H7 (cell line): Measurements from ENCODE around the gene INPP4B. TPM values are rescaled to one million over a fixed set of nuclear protein-coding genes. Genes with fewer than 3 reads are reported as not detected.

ENCODE experiments used
- DNase-seq: peaks from one replicate; pipeline ENCODE4 v3.0.0; 2012
- H3K27me3 ChIP-seq: 2 replicates; pipeline ENCODE4 v1.6.0; 2011; ENCODE audit warnings: mild to moderate bottlenecking, low read length; ENCODE audit not compliant: control insufficient read depth, insufficient read depth
- H3K36me3 ChIP-seq: replicated peaks from 2 replicates; pipeline ENCODE4 v1.5.1; 2011; ENCODE audit warnings: low read length; ENCODE audit not compliant: control insufficient read depth, insufficient read depth
- H3K4me3 ChIP-seq: 2 replicates; pipeline ENCODE4 v1.5.1; 2011; ENCODE audit warnings: low read depth, mild to moderate bottlenecking, control low read depth, low read length, moderate library complexity; ENCODE audit not compliant: insufficient read depth
- total RNA-seq: library from RNA; depleted of rRNA; stranded (reverse); fragments of >200 nt; shearing (Covaris generic); gene quantifications from 2 replicates; pipeline ENCODE4 v1.2.3, GENCODE V29; 2014

The INPP4B gene
- total RNA-seq, 1 experiment from 2014 or later: 2.2 TPM

- Histone ChIP-seq H3K27me3 (no peaks in the 10 kb centered on the region), H3K36me3 (no peaks in the 10 kb centered on the region), H3K4me3 (no peak overlapping the region)
- no peak for DNase-seq
Observed at GRCh38 chr4:142130666-142131065, 715.4 kb downstream of the INPP4B start.

GRCh38 chr4:142129931-142130330, 716.2 kb downstream of the INPP4B start:
- Histone ChIP-seq H3K36me3 (no peaks in the 10 kb centered on the region), H3K4me3 (no peak overlapping the region), H3K27me3 (no peaks in the 10 kb centered on the region)
- no peak for DNase-seq

GRCh38 chr4:142129473-142129872, 716.6 kb downstream of the INPP4B start:
- no peak overlapping the region for H3K4me3 ChIP-seq
- H3K36me3 ChIP-seq: no peaks in the 10 kb centered on the region
- DNase-seq: no peak
- H3K27me3 ChIP-seq: no peaks in the 10 kb centered on the region

GRCh38 chr4:142128529-142128928, 717.6 kb downstream of the INPP4B start:
- Histone ChIP-seq H3K4me3 (no peak overlapping the region), H3K27me3 (no peaks in the 10 kb centered on the region), H3K36me3 (no peaks in the 10 kb centered on the region)
- DNase-seq: no peak

GRCh38 chr4:142126890-142127497, 719.1 kb downstream of the INPP4B start:
- H3K27me3 ChIP-seq: no peaks in the 10 kb centered on the region
- DNase-seq: peak; percentile 7
- H3K36me3 ChIP-seq: no peaks in the 10 kb centered on the region
- no peak overlapping the region for H3K4me3 ChIP-seq

GRCh38 chr4:142124874-142125273, 721.2 kb downstream of the INPP4B start:
- Histone ChIP-seq H3K36me3 (no peaks in the 10 kb centered on the region), H3K27me3 (no peaks in the 10 kb centered on the region), H3K4me3 (no peak overlapping the region)
- DNase-seq: no peak

- Histone ChIP-seq H3K27me3 (no peaks in the 10 kb centered on the region), H3K4me3 (no peak overlapping the region), H3K36me3 (no peaks in the 10 kb centered on the region)
- no peak for DNase-seq
Observed at GRCh38 chr4:142121448-142122350, 724.4 kb downstream of the INPP4B start.

GRCh38 chr4:142120921-142121320, 725.2 kb downstream of the INPP4B start:
- no peak for DNase-seq

GRCh38 chr4:142112451-142112850, 733.6 kb downstream of the INPP4B start:
- H3K36me3 ChIP-seq: no peaks in the 10 kb centered on the region
- DNase-seq: no peak
- no peak overlapping the region for H3K4me3 ChIP-seq
- H3K27me3 ChIP-seq: no peaks in the 10 kb centered on the region

More at GRCh38 chr4:142120921-142121320, 725.2 kb downstream of the INPP4B start:
- Histone ChIP-seq H3K36me3 (no peaks in the 10 kb centered on the region), H3K27me3 (no peaks in the 10 kb centered on the region), H3K4me3 (no peak overlapping the region)

- DNase-seq: no peak
- no peaks in the 10 kb centered on the region for H3K27me3 ChIP-seq
- H3K4me3 ChIP-seq: no peak overlapping the region
- no peaks in the 10 kb centered on the region for H3K36me3 ChIP-seq
Observed at GRCh38 chr4:142110136-142110535, 736.0 kb downstream of the INPP4B start.

- no peak for DNase-seq
- H3K27me3 ChIP-seq: no peaks in the 10 kb centered on the region
- H3K36me3 ChIP-seq: no peaks in the 10 kb centered on the region
- no peak overlapping the region for H3K4me3 ChIP-seq
Observed at GRCh38 chr4:142104041-142104440, 742.1 kb downstream of the INPP4B start.

GRCh38 chr4:142101401-142101800, 744.7 kb downstream of the INPP4B start:
- no peak for DNase-seq
- no peak overlapping the region for H3K4me3 ChIP-seq
- no peaks in the 10 kb centered on the region for H3K36me3 ChIP-seq
- H3K27me3 ChIP-seq: no peaks in the 10 kb centered on the region

- Histone ChIP-seq H3K4me3 (no peak overlapping the region), H3K36me3 (no peaks in the 10 kb centered on the region), H3K27me3 (no peaks in the 10 kb centered on the region)
- DNase-seq: no peak
Observed at GRCh38 chr4:142100941-142101340, 745.2 kb downstream of the INPP4B start.

- H3K4me3 ChIP-seq: no peak overlapping the region
- DNase-seq: no peak
- no peaks in the 10 kb centered on the region for H3K27me3 ChIP-seq
- no peaks in the 10 kb centered on the region for H3K36me3 ChIP-seq
Observed at GRCh38 chr4:142098900-142099545, 747.1 kb downstream of the INPP4B start.

GRCh38 chr4:142098380-142098779, 747.7 kb downstream of the INPP4B start:
- no peak for DNase-seq
- Histone ChIP-seq H3K36me3 (no peaks in the 10 kb centered on the region), H3K27me3 (no peaks in the 10 kb centered on the region), H3K4me3 (no peak overlapping the region)
